ENCODE data around the gene CTIF.

The CTIF gene

GRCh38 chr18:48550101-48550729 lies 11.4 kb downstream of the CTIF start:
- no peak for DNase-seq (ENCODE audit: low read depth in 2 of 3, low spot score in 2 of 3)

GRCh38 chr18:48551100-48551499 lies 12.3 kb downstream of the CTIF start:
- no peak for DNase-seq (ENCODE audit: low read depth in 2 of 3, low spot score in 2 of 3)

- no peak for DNase-seq (ENCODE audit: low read depth in 2 of 3, low spot score in 2 of 3)
Observed at GRCh38 chr18:48552130-48552529, 13.3 kb downstream of the CTIF start.

- no peak for DNase-seq (ENCODE audit: low read depth in 2 of 3, low spot score in 2 of 3)
Observed at GRCh38 chr18:48553236-48553635, 14.4 kb downstream of the CTIF start.

GRCh38 chr18:48554610-48555400 lies 16.0 kb downstream of the CTIF start:
- DNase-seq (ENCODE audit: low read depth in 2 of 3, low spot score in 2 of 3) = no peak

GRCh38 chr18:48555465-48555995 lies 16.7 kb downstream of the CTIF start:
- no peak for DNase-seq (ENCODE audit: low read depth in 2 of 3, low spot score in 2 of 3)

DNA sequence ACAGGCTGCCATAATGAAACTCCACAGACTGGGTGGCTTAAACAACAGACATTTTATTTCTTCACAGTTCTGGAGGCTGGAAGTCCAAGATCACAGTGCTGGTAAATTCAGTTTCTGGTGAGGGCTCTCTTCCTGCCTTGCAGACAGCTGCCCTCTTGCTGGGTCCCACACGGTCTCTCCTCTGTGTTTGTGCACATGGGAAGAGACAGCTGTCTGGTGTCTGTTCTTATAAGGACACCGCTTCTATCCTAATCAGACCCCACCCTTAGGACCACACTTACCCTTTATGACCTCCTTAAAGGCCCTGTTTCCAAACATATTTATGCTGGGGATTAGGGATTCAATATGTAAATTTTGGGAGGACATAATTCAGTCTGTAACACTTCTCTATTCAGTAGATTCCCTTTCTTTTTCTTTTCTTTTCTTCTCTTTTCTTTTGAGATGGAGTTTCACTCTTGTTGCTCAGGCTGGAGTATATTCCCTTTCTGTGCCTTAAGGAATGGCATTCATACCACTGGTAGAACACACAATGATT lies 18.9 kb downstream of the CTIF start:
- no peak for DNase-seq (ENCODE audit: low read depth in 2 of 3, low spot score in 2 of 3)

DNA sequence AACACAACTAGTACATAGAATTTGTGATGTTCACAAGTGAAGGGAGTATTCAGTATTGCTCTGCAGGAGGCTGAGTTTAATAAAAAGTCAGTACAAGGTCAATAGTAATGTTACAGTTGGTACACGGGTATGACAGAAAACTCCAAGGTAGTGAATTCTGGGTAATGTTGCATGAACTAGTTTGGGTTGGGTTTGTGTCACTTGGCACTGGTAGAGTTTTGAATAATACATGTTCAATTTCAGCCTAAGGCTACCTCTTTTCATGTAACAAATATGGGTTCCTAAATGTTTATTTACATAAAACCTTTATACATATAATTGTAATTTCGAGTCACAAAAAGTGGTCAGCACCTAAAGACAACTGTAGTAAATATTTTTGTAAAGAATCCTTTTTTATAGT lies 19.4 kb downstream of the CTIF start:
- no peak for DNase-seq (ENCODE audit: low read depth in 2 of 3, low spot score in 2 of 3)

- DNase-seq (ENCODE audit: low read depth in 2 of 3, low spot score in 2 of 3) = no peak
Observed at GRCh38 chr18:48560491-48560890, 21.7 kb downstream of the CTIF start.

GRCh38 chr18:48562075-48562474 lies 23.2 kb downstream of the CTIF start:
- DNase-seq (ENCODE audit: low read depth in 2 of 3, low spot score in 2 of 3) = no peak

DNA sequence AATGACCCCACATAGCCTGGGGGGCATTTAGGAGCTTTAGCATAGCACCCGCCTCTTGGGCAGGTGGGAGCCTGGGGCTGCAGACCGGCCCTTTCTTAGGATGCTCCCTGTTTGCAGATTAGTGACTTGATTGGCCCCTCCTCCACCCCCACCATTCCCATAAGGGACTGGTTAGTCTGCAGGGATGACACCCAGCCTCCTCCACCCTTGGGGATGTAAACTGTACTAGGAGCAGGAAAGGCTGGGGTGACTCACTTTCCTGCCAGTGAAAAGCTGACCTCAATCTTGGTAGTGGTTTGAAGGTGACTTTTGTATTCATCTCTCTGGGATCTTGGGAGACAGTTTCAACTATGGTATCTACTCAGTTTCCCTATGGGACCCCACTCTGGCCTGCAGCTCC lies 24.2 kb downstream of the CTIF start:
- DNase-seq (ENCODE audit: low read depth in 2 of 3, low spot score in 2 of 3) = no peak

- DNase-seq (ENCODE audit: low read depth in 2 of 3, low spot score in 2 of 3) = no peak
Observed at GRCh38 chr18:48564139-48564538, 25.3 kb downstream of the CTIF start.

DNA sequence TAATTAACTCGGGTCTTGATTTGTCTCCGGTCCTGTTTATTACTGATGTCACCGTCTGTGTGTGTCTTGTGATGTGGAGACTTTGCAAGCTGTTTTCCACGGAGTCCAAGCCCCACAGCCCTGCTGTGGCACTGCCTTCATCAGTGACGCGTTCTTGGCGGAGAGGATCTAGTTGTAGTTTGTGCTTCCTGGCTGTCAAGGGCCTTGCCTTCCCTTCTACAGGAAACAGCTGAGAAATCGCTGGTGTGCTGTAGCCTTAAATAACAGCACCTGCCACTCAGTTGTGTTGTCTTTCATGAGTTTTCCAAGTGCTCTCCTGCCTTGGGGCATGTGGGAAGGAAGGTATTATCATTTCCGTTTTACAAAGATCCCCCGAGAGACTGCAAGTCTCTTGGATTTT lies 26.3 kb downstream of the CTIF start:
- DNase-seq (ENCODE audit: low read depth in 2 of 3, low spot score in 2 of 3) = no peak

DNA sequence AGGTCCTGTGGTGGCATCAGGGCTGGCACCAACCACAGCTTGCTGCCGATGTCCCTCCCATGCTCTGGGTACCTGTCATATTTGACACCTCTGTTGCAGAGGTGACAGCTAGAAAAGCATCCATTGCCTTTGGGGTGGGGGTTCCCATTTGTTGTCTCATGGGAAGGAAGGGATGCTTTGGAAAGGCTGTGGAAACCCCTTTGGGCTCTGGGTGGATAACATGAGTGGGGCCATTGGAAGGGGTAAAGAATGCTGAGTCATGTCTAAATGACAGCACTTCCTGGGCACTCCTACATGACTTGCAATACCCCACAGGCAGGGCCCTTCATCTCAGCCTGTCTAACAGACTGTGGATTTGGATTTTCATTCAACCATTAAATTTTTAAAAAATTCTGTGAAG lies 27.8 kb downstream of the CTIF start:
- no peak for DNase-seq (ENCODE audit: low read depth in 2 of 3, low spot score in 2 of 3)

- no peak for DNase-seq (ENCODE audit: low read depth in 2 of 3, low spot score in 2 of 3)
Observed at GRCh38 chr18:48567388-48567787, 28.6 kb downstream of the CTIF start.

GRCh38 chr18:48569139-48569914 lies 30.5 kb downstream of the CTIF start:
- DNase-seq (ENCODE audit: low read depth in 2 of 3, low spot score in 2 of 3) = no peak

DNA sequence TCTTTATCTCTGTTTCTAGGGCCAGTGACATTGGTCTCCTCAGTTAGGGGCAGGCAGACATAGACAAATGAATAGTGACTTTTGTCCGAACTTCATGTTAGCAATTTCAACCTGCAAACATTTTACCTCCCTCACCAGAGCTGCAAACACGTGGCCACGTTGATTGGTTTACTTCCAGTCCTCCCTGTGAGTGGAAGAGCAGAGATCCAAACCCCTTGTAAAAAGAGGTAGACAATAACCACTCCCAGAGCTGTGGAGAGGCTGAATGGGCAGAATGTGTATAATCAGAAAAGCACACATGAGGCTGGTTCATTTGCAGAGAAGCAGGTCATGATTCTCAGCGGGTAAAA lies 31.1 kb downstream of the CTIF start:
- DNase-seq (ENCODE audit: low read depth in 2 of 3, low spot score in 2 of 3) = no peak

- no peak for DNase-seq (ENCODE audit: low read depth in 2 of 3, low spot score in 2 of 3)
Observed at GRCh38 chr18:48570313-48570712, 31.5 kb downstream of the CTIF start.

DNA sequence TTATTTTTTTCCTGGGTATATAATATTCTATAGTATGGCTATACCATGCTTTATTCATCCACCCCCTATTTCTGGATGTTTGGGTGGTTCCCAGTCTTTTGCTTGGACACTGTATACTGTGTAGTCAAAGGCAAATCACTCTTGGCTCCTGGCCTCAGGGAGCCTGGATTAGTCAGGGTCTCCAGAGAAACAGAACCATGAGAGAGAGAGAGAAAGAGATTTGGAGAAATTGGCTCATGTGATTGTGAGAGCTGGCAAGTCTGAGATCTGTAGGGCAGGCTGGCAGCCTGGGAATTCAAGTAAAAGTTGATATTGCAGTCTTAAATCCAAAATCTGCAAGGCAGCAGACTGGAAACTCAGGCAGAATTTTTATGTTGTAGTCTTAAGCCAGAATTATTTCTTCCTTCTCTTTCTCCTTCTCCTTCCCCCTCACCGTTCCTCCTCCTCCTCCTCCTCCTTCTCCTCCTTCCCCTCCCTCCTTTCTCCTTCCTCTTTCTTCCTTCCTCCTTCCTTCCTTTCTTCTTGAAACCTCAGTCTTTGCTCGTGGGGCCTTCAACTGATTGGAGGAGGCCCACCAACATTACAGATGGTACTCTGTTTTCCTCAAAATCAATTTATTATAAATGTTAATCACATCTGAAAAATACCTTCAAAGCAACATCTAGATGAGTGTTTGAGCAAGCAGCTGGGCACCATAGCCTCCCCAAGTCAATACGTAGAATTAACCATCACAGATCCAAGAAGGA lies 33.0 kb downstream of the CTIF start:
- DNase-seq (ENCODE audit: low read depth in 2 of 3, low spot score in 2 of 3) = no peak

- no peak for DNase-seq (ENCODE audit: low read depth in 2 of 3, low spot score in 2 of 3)
Observed at GRCh38 chr18:48572402-48573126, 33.7 kb downstream of the CTIF start.
